Cardiac septum (tissue), 1 donor: Measurements from ENCODE around the gene PLXNA1. TPM values are rescaled to one million over a fixed set of nuclear protein-coding genes. Genes with fewer than 3 reads are reported as not detected.

Experiments used
- DNase-seq: peaks from one replicate; pipeline ENCODE4 v3.0.0-alpha.2; 2020; ENCODE audit warnings: low spot score
- intact Hi-C: fragments of 100-400 bp; cut with DNase I; formaldehyde crosslinking; loops from one replicate; pipeline ENCODE4 v1.14.0; 2022
- long read RNA-seq: library from polyadenylated mRNA; unstranded; transcript quantifications from one replicate; pipeline ENCODE4 v2.0.0, GENCODE V29; 2021
- total RNA-seq: library from RNA; stranded (reverse); fragmentation: NEBNext Ultra II Directional; extraction: Animal tissue kit (Norgen Biotek cat#: 25700); gene quantifications from one replicate; pipeline ENCODE4 v1.2.1, GENCODE V29; 2021
- donor health status: DM: no; HTN: no; CAD: no.

The PLXNA1 gene
- total RNA-seq = 31.6 TPM
- long read RNA-seq, partial matches to known transcripts = 34 of 70 reads
- long read RNA-seq, other reads (novel, unspliced or antisense) = 36 of 70 reads

- DNase-seq = peak; percentile 87
- intact Hi-C loops = loop anchor here (1.0 to 10.0 kb wide), 5 partner anchors 20 to 562 kb away; partner anchors contain the start of gene CHCHD6
Observed at GRCh38 chr3:126982471-126983175, at the start of gene PLXNA1. Gene PLXNA1 (plus strand): TSS chr3:126983115. CDS start chr3:126988594, 5,479 bp downstream.

DNA sequence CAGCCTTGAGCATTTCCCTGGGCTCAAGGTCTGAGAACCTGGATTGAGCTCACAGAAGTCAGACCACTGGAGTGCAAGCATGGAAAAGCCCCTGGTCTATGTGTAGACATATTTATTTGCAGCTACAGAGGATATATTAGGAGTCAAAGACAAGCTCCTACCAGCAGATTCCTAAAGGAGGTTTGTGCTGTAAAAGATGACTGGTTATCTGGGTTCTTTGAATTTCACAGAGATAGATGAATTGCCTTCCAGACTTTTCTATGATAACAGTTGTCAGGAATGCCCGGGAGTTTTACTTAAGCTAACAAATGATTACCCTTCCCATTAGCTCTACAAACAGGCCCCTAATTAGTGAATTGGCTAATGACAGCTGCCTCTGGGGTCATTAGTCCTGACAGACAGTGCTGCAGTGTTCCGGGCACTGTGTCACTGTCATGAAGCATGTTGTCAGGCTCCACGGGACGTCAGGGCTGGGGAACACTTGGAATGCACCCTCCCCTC is 48.8 kb upstream of the PLXNA1 start:
- intact Hi-C loops = no loop called here
- no peak for DNase-seq

- intact Hi-C loops = loop anchor here (5.0 kb wide), 1 partner anchor 83 kb away; no protein-coding TSS in a partner anchor
- DNase-seq = no peak
Observed at GRCh38 chr3:126934991-126935390, 47.9 kb upstream of the PLXNA1 start.

GRCh38 chr3:126935756-126936509 is 47.0 kb upstream of the PLXNA1 start:
- DNase-seq = peak; percentile 60
- intact Hi-C loops = loop anchor here (5.0 kb wide), 1 partner anchor 84 kb away; no protein-coding TSS in a partner anchor

- no peak for DNase-seq
- intact Hi-C loops = loop anchor here (5.0 kb wide), 1 partner anchor 85 kb away; no protein-coding TSS in a partner anchor
Observed at GRCh38 chr3:126936853-126937425, 46.0 kb upstream of the PLXNA1 start.

DNA sequence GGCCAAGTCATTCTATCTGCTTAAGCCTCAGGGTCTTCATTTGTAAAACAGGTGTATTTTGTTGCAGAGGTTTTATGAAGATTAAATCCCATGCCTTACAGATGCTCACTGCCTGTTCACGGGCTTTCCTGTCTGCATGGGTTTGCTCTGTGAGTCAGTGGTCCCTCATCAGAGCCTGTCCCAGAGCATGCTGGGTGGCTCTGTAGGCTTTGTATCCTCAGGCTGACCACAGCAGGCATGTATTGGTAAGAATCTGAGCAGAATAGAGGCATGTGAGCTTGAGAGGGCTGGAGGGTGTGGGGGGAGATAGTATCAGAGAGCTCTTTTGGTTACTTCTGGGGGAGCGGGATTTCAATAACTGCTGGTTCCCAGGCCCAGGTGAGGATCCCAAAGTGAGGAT is 45.4 kb upstream of the PLXNA1 start:
- peak; percentile 70 for DNase-seq
- intact Hi-C loops = loop anchor here (5.0 kb wide), 1 partner anchor 85 kb away; no protein-coding TSS in a partner anchor

GRCh38 chr3:126937973-126938372 is 44.9 kb upstream of the PLXNA1 start:
- no peak for DNase-seq
- intact Hi-C loops = loop anchor here (5.0 kb wide), 1 partner anchor 86 kb away; no protein-coding TSS in a partner anchor

- no peak for DNase-seq
- intact Hi-C loops = loop anchor here (5.0 kb wide), 1 partner anchor 86 kb away; no protein-coding TSS in a partner anchor
Observed at GRCh38 chr3:126938520-126939337, 44.2 kb upstream of the PLXNA1 start.

GRCh38 chr3:126939338-126939718 is 43.6 kb upstream of the PLXNA1 start:
- intact Hi-C loops = loop anchor here (5.0 kb wide), 1 partner anchor 87 kb away; no protein-coding TSS in a partner anchor

DNA sequence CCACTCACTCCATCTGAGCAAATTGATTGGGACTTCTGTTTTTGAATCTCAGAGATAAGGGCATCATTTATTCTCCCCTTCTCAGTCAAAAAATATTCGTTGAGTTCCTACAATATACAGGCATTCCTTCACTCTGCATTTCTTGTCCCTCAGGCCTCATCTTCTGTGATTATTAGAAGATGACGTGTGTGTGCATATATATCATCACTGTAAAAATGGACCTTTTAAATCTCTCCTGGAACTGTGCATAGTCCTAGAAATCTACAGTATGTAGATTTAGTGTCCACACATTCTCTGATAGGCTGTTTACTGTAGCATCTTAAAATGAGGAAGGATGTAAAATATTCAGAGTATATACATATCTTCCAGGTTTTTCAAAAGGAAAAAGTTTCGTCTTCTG is 43.2 kb upstream of the PLXNA1 start:
- intact Hi-C loops = loop anchor here (5.0 kb wide), 1 partner anchor 87 kb away; no protein-coding TSS in a partner anchor
- DNase-seq = no peak

More at GRCh38 chr3:126939338-126939718, 43.6 kb upstream of the PLXNA1 start:
- DNase-seq = no peak

DNA sequence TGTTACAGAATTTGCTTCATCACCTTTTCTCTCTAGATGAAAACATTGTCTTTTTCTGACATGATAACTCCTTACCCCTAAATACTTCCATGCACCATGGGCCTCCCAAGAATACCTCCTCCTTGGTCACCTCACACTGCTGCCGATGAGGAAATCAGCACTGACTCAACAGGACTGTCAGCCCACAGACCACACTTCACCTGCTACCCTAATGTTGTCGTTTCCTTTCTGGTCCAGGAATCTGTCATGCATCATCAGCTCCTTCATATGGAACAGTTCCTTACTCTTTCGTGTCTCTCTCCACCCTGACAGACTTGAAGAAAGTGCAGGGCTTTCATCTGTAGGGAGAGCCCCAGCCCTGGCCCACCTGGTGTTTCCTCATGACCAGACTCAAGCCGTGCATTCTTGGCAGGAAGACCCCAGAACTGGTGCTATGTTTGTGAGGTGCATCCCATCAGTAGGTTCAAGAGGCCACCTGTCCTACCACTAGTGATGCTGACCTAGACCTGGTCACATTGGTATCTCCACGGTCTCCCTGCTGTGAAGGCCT is 41.1 kb upstream of the PLXNA1 start:
- peak; percentile 17 for DNase-seq

GRCh38 chr3:126944089-126944965 is 38.6 kb upstream of the PLXNA1 start:
- intact Hi-C loops = no loop called here

More for the DNA sequence above, 41.1 kb upstream of the PLXNA1 start:
- intact Hi-C loops = no loop called here

GRCh38 chr3:126945171-126945721 is 37.7 kb upstream of the PLXNA1 start:
- no peak for DNase-seq
- intact Hi-C loops = no loop called here

More at GRCh38 chr3:126944089-126944965, 38.6 kb upstream of the PLXNA1 start:
- no peak for DNase-seq

DNA sequence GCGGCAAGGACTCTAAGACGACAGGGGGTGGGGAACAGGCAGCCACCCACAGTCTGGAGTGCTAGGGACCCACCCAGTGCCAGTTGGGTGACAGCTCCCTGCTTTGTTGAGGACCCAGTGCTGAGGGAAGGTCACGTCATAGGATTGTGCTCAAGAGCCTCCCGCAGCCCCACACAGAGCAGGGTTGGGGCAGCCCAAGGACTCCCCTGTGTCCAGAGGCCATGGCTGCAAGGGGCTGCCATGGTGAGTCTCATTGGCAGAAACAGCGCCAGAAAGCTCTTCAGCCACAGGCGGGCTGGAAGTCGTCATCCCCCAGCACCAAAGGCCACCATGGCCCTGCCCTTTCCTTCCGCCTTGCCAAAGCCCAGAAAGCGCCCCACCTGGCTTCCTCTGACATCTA is 37.0 kb upstream of the PLXNA1 start:
- intact Hi-C loops = no loop called here
- no peak for DNase-seq

DNA sequence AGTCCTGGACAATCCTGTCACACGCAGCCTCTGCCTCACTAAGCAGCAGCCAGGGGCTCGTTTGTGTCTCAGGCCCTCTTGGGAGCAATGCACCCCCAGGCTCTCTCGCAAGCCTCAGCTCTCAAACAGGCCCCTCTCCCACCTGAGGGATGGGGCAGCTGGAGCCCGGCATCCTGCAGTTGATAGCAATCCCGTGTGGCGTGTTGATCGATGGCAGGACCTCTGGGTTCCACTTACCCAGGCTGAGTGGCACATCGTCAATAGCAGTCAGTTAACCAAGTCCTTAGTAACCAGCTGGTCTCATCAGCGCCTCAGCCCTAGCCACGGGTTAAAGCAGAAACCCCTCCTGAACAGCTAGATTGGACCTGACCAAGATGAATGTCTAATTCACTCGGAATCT is 36.5 kb upstream of the PLXNA1 start:
- intact Hi-C loops = no loop called here
- no peak for DNase-seq

DNA sequence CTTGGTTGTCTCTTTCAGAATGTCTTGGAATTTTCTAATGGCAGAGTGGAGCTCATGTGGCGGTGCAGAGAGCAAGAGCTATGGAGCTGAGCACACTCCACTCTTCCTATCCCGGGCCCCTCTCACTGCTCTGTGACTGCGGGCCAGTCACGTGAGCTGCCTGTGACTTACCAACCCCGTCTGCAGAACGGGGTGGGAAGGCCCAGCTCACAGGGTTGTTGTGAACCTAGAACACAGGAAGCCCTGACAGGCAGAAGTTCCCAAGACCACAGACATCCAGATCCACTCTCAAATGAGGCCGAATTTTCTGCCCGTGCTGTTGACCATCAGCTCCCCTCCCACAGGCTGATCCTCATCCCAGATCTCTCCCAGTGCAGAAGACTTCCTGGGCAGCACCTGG is 35.5 kb upstream of the PLXNA1 start:
- no peak for DNase-seq

DNA sequence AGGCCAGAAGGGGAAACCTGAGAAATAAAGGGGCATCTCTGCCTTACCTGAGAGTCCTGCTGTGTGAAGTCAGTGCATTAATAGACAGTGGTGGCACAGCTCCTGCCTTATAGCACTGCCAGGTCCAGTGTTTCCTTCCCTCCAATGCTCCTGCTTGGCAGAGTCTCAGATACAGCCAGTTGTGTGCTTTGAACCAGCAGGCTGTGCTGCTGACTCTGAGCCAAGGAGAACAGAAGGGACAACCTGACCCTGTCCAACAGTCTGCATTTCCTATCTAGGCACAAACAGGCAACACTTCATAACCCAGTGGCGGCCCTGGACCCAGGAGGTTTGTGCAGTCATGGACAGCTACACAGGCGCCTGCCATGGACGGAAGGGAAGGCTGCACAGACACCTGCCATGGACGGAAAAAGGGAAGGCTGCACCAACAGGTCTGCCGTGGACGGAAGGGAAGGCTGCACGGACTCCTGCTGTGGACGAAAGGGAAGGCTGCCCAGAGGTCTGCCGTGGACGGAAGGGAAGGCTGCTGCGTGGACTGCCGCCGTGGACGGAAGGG is 33.9 kb upstream of the PLXNA1 start:
- DNase-seq = no peak
- intact Hi-C loops = no loop called here

More for the DNA sequence above, 35.5 kb upstream of the PLXNA1 start:
- intact Hi-C loops = no loop called here
